GM19397 (cell line): Measurements from ENCODE around the gene HOXB2.

ENCODE experiments used
- ATAC-seq: cut with Tn5 transposase; IDR thresholded peaks from one replicate; pipeline ENCODE4 v1.9.1; 2021; ENCODE audit warnings: mild to moderate bottlenecking, moderate library complexity; ENCODE audit not compliant: unreplicated experiment

Gene HOXB2

GRCh38 chr17:48545022-48545375 is at the start of gene HOXB2:
HOXB2 (minus strand) TSS chr17:48545109; CDS start chr17:48544911, 198 bp downstream.
- no peak for ATAC-seq

GRCh38 chr17:48593840-48594537 is 49.1 kb upstream of the HOXB2 start:
- ATAC-seq, result no peak

GRCh38 chr17:48593126-48593829 is 48.4 kb upstream of the HOXB2 start, which contains the start of gene HOXB5:
HOXB5 (minus strand) TSS chr17:48593779; CDS start chr17:48593682, 97 bp downstream.
- no peak for ATAC-seq

GRCh38 chr17:48592577-48592976 is 47.7 kb upstream of the HOXB2 start:
- ATAC-seq, result no peak

GRCh38 chr17:48592057-48592514 is 47.2 kb upstream of the HOXB2 start:
- no peak for ATAC-seq

- no peak for ATAC-seq
Measured at GRCh38 chr17:48591255-48592056, 46.5 kb upstream of the HOXB2 start.

- no peak for ATAC-seq
Measured at GRCh38 chr17:48590607-48591161, 45.8 kb upstream of the HOXB2 start.

- ATAC-seq, result no peak
Measured at GRCh38 chr17:48589831-48590606, 45.1 kb upstream of the HOXB2 start, which contains the start of gene HOXB3. HOXB3 (minus strand) TSS chr17:48590241; CDS start chr17:48552474, 37,767 bp downstream.

- ATAC-seq, result no peak
Measured at GRCh38 chr17:48589060-48589830, 44.3 kb upstream of the HOXB2 start.

- ATAC-seq, result no peak
Measured at GRCh38 chr17:48588528-48588927, 43.6 kb upstream of the HOXB2 start.

- ATAC-seq, result no peak
Measured at GRCh38 chr17:48588074-48588415, 43.1 kb upstream of the HOXB2 start.

- ATAC-seq, result no peak
Measured at GRCh38 chr17:48587276-48588073, 42.6 kb upstream of the HOXB2 start.

GRCh38 chr17:48586355-48587258 is 41.7 kb upstream of the HOXB2 start:
- ATAC-seq, result no peak

GRCh38 chr17:48584223-48584741 is 39.4 kb upstream of the HOXB2 start:
- no peak for ATAC-seq

- no peak for ATAC-seq
Measured at GRCh38 chr17:48583708-48584222, 38.9 kb upstream of the HOXB2 start.

- ATAC-seq, result no peak
Measured at GRCh38 chr17:48582750-48583069, 37.8 kb upstream of the HOXB2 start.

- no peak for ATAC-seq
Measured at GRCh38 chr17:48579760-48580554, 35.0 kb upstream of the HOXB2 start.
